Ishikawa (cell line): ENCODE measurements around the gene ZNF883.

ENCODE experiments used
- CEBPB ChIP-seq: IDR thresholded peaks from 2 replicates; pipeline ENCODE4 v1.6.1; 2012
- CREB1 ChIP-seq: IDR thresholded peaks from 2 replicates; pipeline ENCODE4 v1.6.1; 2012; ENCODE audit warnings: low read depth
- EGR1 ChIP-seq: IDR thresholded peaks from 2 replicates; pipeline ENCODE4 v1.6.1; 2012
- EP300 ChIP-seq: IDR thresholded peaks from 2 replicates; pipeline ENCODE4 v1.6.1; 2012; ENCODE audit warnings: borderline replicate concordance
- FOXM1 ChIP-seq: IDR thresholded peaks from 2 replicates; pipeline ENCODE4 v1.6.1; 2012; ENCODE audit warnings: low read depth, borderline replicate concordance
- MAX ChIP-seq: IDR thresholded peaks from 2 replicates; pipeline ENCODE4 v1.6.1; 2012
- NFIC ChIP-seq: IDR thresholded peaks from 2 replicates; pipeline ENCODE4 v1.6.1; 2012
- RAD21 ChIP-seq: IDR thresholded peaks from 2 replicates; pipeline ENCODE4 v1.6.1; 2012; ENCODE audit warnings: low read depth
- TAF1 ChIP-seq: IDR thresholded peaks from 2 replicates; pipeline ENCODE4 v1.6.1; 2012; ENCODE audit warnings: low read depth, mild to moderate bottlenecking
- TCF12 ChIP-seq: IDR thresholded peaks from 2 replicates; pipeline ENCODE4 v1.6.1; 2012; ENCODE audit warnings: low read depth
- TEAD4 ChIP-seq: IDR thresholded peaks from 2 replicates; pipeline ENCODE4 v1.6.1; 2012
- USF1 ChIP-seq: IDR thresholded peaks from 2 replicates; pipeline ENCODE4 v1.6.1; 2012
- YY1 ChIP-seq: IDR thresholded peaks from 2 replicates; pipeline ENCODE4 v1.6.1; 2012; ENCODE audit warnings: low read depth
- ZBTB7A ChIP-seq: IDR thresholded peaks from 2 replicates; pipeline ENCODE4 v1.6.1; 2012; ENCODE audit warnings: low read depth
- TF ChIP-seq, protein P1 (sequence below): IDR thresholded peaks from 2 replicates; pipeline ENCODE4 v1.6.1; 2012; ENCODE audit warnings: low read depth, mild to moderate bottlenecking

Gene ZNF883

GRCh38 chr9:113011911-113012381 is at the start of gene ZNF883:
Gene ZNF883 (minus strand): TSS chr9:113012192.
- TF ChIP-seq YY1 (0 out of 2 replicates have a peak, but pooled peaks have one; percentile 35), CEBPB (no peak), MAX (no peak), CREB1 (no peak)

DNA sequence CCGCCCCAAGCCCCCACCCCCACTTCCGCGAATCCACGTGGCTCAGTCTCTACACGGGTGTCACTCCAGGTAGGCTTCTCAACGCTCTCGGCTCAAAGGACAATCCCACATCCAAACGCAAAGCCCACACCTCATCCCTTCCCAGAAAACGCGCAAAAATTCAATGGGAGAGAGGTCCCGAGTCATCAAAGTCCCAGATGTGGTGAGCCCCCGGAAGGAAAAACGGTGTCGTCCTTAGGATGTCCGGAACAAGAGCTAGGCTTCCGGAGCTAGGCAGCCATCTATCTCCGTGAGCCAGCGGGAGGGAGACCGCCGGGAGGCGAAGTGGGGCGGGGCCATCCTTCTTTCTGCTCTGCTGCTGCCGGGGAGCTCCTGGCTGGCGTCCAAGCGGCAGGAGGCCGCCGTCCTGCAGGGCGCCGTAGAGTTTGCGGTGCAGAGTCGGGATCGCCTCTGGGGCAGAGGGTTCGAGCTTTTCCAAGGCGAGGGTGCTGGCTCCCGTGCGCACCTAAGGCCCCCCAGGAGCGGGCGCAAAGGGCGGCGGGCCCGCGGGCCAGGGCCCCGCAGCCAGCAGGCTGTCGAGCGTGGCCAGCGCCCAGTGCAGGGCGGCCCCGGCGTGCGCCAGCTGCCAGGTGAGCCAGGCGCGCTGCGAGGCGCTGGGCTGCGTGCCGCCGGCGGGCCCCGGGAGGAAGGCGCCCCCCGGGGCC is 47.7 kb upstream of the ZNF883 start:
- TF ChIP-seq NFIC, result peak; percentile 52; the same call in 1 of the 2 replicates

- no peak for TF ChIP-seq RAD21
- TF ChIP-seq MAX, result no peak
These were observed 45.2 kb upstream of the ZNF883 start for GRCh38 chr9:113057193-113057592.

- TF ChIP-seq YY1 (peak; percentile 100), TAF1 (no peak), CEBPB (no peak), MAX (no peak), NFIC (no peak), ZBTB7A (no peak), EGR1 (peak; percentile 99), TCF12 (no peak), RAD21 (no peak), CREB1 (peak; percentile 56), USF1 (no peak), EP300 (no peak), FOXM1 (no peak), TEAD4 (no peak)
- TF ChIP-seq, protein P1, sequence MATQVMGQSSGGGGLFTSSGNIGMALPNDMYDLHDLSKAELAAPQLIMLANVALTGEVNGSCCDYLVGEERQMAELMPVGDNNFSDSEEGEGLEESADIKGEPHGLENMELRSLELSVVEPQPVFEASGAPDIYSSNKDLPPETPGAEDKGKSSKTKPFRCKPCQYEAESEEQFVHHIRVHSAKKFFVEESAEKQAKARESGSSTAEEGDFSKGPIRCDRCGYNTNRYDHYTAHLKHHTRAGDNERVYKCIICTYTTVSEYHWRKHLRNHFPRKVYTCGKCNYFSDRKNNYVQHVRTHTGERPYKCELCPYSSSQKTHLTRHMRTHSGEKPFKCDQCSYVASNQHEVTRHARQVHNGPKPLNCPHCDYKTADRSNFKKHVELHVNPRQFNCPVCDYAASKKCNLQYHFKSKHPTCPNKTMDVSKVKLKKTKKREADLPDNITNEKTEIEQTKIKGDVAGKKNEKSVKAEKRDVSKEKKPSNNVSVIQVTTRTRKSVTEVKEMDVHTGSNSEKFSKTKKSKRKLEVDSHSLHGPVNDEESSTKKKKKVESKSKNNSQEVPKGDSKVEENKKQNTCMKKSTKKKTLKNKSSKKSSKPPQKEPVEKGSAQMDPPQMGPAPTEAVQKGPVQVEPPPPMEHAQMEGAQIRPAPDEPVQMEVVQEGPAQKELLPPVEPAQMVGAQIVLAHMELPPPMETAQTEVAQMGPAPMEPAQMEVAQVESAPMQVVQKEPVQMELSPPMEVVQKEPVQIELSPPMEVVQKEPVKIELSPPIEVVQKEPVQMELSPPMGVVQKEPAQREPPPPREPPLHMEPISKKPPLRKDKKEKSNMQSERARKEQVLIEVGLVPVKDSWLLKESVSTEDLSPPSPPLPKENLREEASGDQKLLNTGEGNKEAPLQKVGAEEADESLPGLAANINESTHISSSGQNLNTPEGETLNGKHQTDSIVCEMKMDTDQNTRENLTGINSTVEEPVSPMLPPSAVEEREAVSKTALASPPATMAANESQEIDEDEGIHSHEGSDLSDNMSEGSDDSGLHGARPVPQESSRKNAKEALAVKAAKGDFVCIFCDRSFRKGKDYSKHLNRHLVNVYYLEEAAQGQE, result no peak
These were observed 44.5 kb upstream of the ZNF883 start, which contains the start of gene ZFP37 for GRCh38 chr9:113056191-113057106. Gene ZFP37 (minus strand): TSS chr9:113056724. CDS start chr9:113056688, 36 bp downstream.

GRCh38 chr9:113042884-113043657 is 31.1 kb upstream of the ZNF883 start:
- TF ChIP-seq USF1, result peak; percentile 44
- no peak for TF ChIP-seq TCF12

DNA sequence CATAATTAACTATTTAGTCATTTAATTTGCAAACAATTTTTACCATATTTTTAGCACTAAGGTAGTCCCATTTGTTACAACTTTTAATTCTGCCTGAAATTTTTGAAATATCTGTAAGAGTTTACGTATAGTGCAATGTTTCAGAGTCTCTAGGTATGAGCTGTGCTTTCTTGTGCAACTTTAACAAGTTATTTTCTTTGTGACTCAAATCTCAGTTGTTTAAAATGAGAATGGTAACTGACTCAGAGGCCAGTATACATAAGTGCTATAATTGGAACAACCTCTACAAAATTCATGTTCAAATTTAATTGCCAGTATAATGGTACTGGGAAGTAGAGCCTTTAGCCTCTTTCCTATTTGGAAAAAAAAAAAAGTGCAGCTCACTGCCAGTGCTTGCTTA is 14.2 kb upstream of the ZNF883 start:
- TF ChIP-seq NFIC, result no peak

DNA sequence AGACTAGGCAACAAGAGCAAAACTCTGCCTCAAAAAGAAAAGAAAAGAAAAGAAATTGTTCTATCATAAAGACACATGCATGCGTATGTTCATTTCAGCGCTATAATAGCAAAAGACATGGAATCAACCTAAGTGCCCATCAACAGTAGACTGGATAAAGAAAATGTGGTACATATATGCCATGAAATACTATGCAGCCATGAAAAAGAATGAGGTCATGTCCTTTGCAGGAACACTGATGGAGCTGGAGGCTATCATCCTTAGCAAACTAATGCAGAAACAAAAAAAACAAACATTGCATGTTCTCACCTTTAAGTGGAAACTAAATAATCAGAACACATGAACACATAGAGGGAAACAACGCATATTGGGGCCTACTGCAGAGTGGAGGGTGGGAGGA is 6.3 kb upstream of the ZNF883 start:
- no peak for TF ChIP-seq EP300
- no peak for TF ChIP-seq FOXM1

DNA sequence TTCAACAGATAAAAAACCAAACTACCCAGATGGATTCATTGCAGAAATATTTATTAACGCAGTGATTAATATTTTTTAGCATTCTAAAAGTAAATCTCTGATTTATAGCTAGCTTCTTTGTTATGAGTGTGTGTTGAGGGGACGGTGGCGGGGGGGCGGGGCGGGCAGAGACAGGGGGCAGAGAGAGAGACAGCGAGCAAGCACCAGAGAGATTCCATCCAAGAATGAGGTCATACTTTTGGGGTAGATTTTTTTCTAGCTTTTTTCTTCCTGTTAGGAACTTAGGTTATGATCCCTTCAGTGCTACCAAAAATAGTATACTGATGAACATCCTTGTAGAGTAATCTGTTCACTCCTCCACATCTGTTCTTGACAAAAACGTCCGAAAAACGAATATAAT is 500 bp upstream of the ZNF883 start:
- TF ChIP-seq TAF1 (no peak), NFIC (no peak), CEBPB (no peak), CREB1 (no peak), TEAD4 (no peak), ZBTB7A (no peak), EGR1 (no peak), YY1 (no peak), FOXM1 (no peak), RAD21 (no peak), EP300 (no peak)
- TF ChIP-seq, protein P1, result no peak
